Measurements from ENCODE around the gene ATP6AP2. TPM values are rescaled to one million over a fixed set of nuclear protein-coding genes. Genes with fewer than 3 reads are reported as not detected.

The ATP6AP2 gene
- total and polyA plus RNA-seq, 2 of the 13 experiments (the other 11 are each of a cell fraction or from before 2014, with no cell fraction given), result 55.6 to 108 TPM

DNA sequence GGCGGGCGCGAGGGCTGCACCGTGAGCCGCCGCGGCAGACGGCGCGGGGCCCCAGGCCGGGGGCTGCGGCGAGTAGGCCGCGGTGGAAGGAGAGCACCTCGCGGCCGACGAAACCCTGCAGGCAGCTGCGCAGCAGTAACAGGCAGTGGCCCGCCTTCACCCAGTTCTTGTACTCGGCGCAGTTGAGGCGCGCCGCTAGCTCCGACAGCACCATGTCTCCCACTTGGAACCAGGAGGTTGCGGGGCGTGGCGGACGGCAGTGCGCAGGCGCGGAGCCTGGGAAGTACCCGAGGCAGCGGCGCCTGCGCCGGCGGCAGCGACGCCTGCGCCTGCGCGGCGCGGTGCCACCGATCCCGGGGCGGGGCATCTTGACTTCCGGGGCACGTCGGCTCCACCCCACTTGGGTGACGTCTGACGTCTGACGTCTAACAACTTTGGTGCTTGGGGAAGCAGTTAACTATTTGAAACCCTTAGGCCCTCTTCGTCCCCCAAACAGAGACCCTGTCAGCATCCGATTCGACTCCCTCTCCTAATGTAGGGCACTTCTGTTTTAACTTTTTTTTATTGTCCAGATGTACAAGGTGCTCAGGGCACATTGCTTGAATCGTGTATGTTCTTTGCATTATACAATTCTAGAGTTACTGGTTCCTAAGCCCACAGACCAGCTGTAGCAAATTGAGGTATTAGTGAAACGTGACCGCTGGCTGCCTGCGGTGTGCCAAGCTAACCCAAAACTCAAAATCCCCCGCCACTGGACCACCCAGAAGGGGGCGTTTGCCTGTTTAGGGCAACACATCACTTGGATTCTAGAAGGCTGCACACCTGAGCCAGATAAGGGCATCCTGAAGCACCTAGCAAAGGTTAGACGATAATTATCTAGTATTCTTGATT lies 66.8 kb downstream of the ATP6AP2 start, which contains the start of gene CXorf38 (continued):
- TF ChIP-seq ZBTB33 (CRISPR knock-in tag; IDR thresholded peaks at IDR 0.05) (peak; percentile 66; the same call in 1 of the 2 replicates), HNRNPLL (IDR thresholded peaks at IDR 0.05; ENCODE audit: low read depth, low read length, poor library complexity, severe bottlenecking) (peak; percentile 37), SAFB2 (CRISPR knock-in tag; IDR thresholded peaks at IDR 0.05; ENCODE audit: borderline replicate concordance, low read depth) (0 out of 2 replicates have a peak, but pooled peaks have one; percentile 38), MAZ (IDR thresholded peaks at IDR 0.05; ENCODE audit: borderline replicate concordance, low read depth, low read length) (no peak), MAZ (CRISPR knock-in tag; IDR thresholded peaks at IDR 0.05; ENCODE audit: low read depth) (peak; percentile 47; the same call in 1 of the 2 replicates), UBTF (CRISPR knock-in tag; IDR thresholded peaks at IDR 0.05) (peak; percentile 40; the same call in 1 of the 2 replicates), PREB (CRISPR knock-in tag; IDR thresholded peaks at IDR 0.05) (no peak), TAF1 (CRISPR knock-in tag; IDR thresholded peaks at IDR 0.05) (peak; percentile 34; the same call in 1 of the 2 replicates), PHF8 (CRISPR knock-in tag; IDR thresholded peaks at IDR 0.05) (peak; percentile 74), KDM5A (IDR thresholded peaks at IDR 0.05; ENCODE audit: borderline replicate concordance, low read length) (peak; percentile 41; the same call in 1 of the 2 replicates), JDP2 (CRISPR knock-in tag; IDR thresholded peaks at IDR 0.05; ENCODE audit: borderline replicate concordance) (no peak), YEATS4 (CRISPR knock-in tag; IDR thresholded peaks at IDR 0.05; ENCODE audit: borderline replicate concordance) (peak; percentile 41; the same call in 1 of the 2 replicates), ZNF282 (IDR thresholded peaks at IDR 0.05; ENCODE audit: partially characterized antibody) (no peak), SPEN (CRISPR knock-in tag; IDR thresholded peaks at IDR 0.05; ENCODE audit: low read depth) (peak; percentile 33; the same call in 1 of the 2 replicates), NONO (IDR thresholded peaks at IDR 0.05) (no peak), NONO (CRISPR knock-in tag; conservative IDR thresholded peaks at IDR 0.05) (0 out of 2 replicates have a peak, but pooled peaks have one; percentile 22), ZSCAN9 (CRISPR knock-in tag; IDR thresholded peaks at IDR 0.05; ENCODE audit: borderline replicate concordance) (no peak)
- TF ChIP-seq, protein P1, sequence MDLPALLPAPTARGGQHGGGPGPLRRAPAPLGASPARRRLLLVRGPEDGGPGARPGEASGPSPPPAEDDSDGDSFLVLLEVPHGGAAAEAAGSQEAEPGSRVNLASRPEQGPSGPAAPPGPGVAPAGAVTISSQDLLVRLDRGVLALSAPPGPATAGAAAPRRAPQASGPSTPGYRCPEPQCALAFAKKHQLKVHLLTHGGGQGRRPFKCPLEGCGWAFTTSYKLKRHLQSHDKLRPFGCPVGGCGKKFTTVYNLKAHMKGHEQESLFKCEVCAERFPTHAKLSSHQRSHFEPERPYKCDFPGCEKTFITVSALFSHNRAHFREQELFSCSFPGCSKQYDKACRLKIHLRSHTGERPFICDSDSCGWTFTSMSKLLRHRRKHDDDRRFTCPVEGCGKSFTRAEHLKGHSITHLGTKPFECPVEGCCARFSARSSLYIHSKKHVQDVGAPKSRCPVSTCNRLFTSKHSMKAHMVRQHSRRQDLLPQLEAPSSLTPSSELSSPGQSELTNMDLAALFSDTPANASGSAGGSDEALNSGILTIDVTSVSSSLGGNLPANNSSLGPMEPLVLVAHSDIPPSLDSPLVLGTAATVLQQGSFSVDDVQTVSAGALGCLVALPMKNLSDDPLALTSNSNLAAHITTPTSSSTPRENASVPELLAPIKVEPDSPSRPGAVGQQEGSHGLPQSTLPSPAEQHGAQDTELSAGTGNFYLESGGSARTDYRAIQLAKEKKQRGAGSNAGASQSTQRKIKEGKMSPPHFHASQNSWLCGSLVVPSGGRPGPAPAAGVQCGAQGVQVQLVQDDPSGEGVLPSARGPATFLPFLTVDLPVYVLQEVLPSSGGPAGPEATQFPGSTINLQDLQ (CRISPR knock-in tag; IDR thresholded peaks at IDR 0.05), result no peak
